Dendritic cell treated with granulocyte-macrophage colony-stimulating factor and Interleukin-4, amounts not matched to agents 40 ng/mL and 50 ng/mL, for 4 days (primary cell): Measurements from ENCODE around the gene EIF6.

Experiments used
- H3K27ac Mint-ChIP-seq: one replicate; pipeline ENCODE4 v1.8.0; 2022; ENCODE audit warnings: mild to moderate bottlenecking, mixed read lengths
- H3K27me3 Mint-ChIP-seq: one replicate; pipeline ENCODE4 v1.8.0; 2022; ENCODE audit warnings: mild to moderate bottlenecking, mixed read lengths
- H3K36me3 Mint-ChIP-seq: one replicate; pipeline ENCODE4 v1.8.0; 2022; ENCODE audit warnings: low read depth, mixed read lengths
- H3K4me1 Mint-ChIP-seq: one replicate; pipeline ENCODE4 v1.8.0; 2022; ENCODE audit warnings: low read depth, mixed read lengths
- H3K4me3 Mint-ChIP-seq: one replicate; pipeline ENCODE4 v1.8.0; 2022; ENCODE audit warnings: mild to moderate bottlenecking, moderate library complexity, mixed read lengths
- H3K9me3 Mint-ChIP-seq: one replicate; pipeline ENCODE4 v1.8.0; 2022; ENCODE audit warnings: mixed read lengths
- intact Hi-C: fragments of 100-400 bp; cut with micrococcal nuclease; formaldehyde crosslinking; loops from one replicate; pipeline ENCODE4 v1.15.0; 2022

Gene EIF6

GRCh38 chr20:35284992-35285805 lies 627 bp upstream of the EIF6 start:
- H3K4me3 Mint-ChIP-seq: peak overlapping the region; percentile 74
- intact Hi-C loops: no loop called here
- peaks cover 23% of the 10 kb centered on the region for H3K4me1 Mint-ChIP-seq
- H3K27me3 Mint-ChIP-seq: peaks cover 3% of the 10 kb centered on the region
- H3K9me3 Mint-ChIP-seq: no peaks in the 10 kb centered on the region
- H3K27ac Mint-ChIP-seq: peak overlapping the region; percentile 82
- H3K36me3 Mint-ChIP-seq: peaks cover 42% of the 10 kb centered on the region

- H3K27me3 Mint-ChIP-seq: peaks cover under 1% of the 10 kb centered on the region
- H3K9me3 Mint-ChIP-seq: no peaks in the 10 kb centered on the region
- H3K4me1 Mint-ChIP-seq: peaks cover 36% of the 10 kb centered on the region
- H3K27ac Mint-ChIP-seq: peak overlapping the region; percentile 82
- intact Hi-C loops: no loop called here
- peak overlapping the region; percentile 74 for H3K4me3 Mint-ChIP-seq
- peaks cover 58% of the 10 kb centered on the region for H3K36me3 Mint-ChIP-seq
Observed at GRCh38 chr20:35283441-35284266, 918 bp downstream of the EIF6 start.

- peaks cover 50% of the 10 kb centered on the region for H3K4me1 Mint-ChIP-seq
- no peak overlapping the region for H3K4me3 Mint-ChIP-seq
- intact Hi-C loops: no loop called here
- no peak overlapping the region for H3K27ac Mint-ChIP-seq
- H3K36me3 Mint-ChIP-seq: peaks cover 78% of the 10 kb centered on the region
- H3K9me3 Mint-ChIP-seq: no peaks in the 10 kb centered on the region
- no peaks in the 10 kb centered on the region for H3K27me3 Mint-ChIP-seq
Observed at GRCh38 chr20:35281506-35282101, 3.0 kb downstream of the EIF6 start.

GRCh38 chr20:35280523-35280922 lies 4.0 kb downstream of the EIF6 start:
- peak overlapping the region; percentile 94 for H3K27ac Mint-ChIP-seq
- no peak overlapping the region for H3K4me3 Mint-ChIP-seq
- H3K27me3 Mint-ChIP-seq: no peaks in the 10 kb centered on the region
- peaks cover 60% of the 10 kb centered on the region for H3K4me1 Mint-ChIP-seq
- no peaks in the 10 kb centered on the region for H3K9me3 Mint-ChIP-seq
- H3K36me3 Mint-ChIP-seq: peaks cover 89% of the 10 kb centered on the region
- intact Hi-C loops: no loop called here

- intact Hi-C loops: loop anchor here (5.0 kb wide), 1 partner anchor 187 kb away; the partner anchor contains the start of gene TRPC4AP
- no peak overlapping the region for H3K4me3 Mint-ChIP-seq
- peaks cover 59% of the 10 kb centered on the region for H3K4me1 Mint-ChIP-seq
- H3K27ac Mint-ChIP-seq: peak overlapping the region; percentile 94
- no peaks in the 10 kb centered on the region for H3K9me3 Mint-ChIP-seq
- no peaks in the 10 kb centered on the region for H3K27me3 Mint-ChIP-seq
- peaks cover 94% of the 10 kb centered on the region for H3K36me3 Mint-ChIP-seq
Observed at GRCh38 chr20:35279533-35280174, 4.9 kb downstream of the EIF6 start.

- H3K4me1 Mint-ChIP-seq: peaks cover 60% of the 10 kb centered on the region
- H3K9me3 Mint-ChIP-seq: no peaks in the 10 kb centered on the region
- intact Hi-C loops: loop anchor here (5.0 kb wide), 1 partner anchor 187 kb away; the partner anchor contains the start of gene TRPC4AP
- no peaks in the 10 kb centered on the region for H3K27me3 Mint-ChIP-seq
- peak overlapping the region; percentile 94 for H3K27ac Mint-ChIP-seq
- H3K36me3 Mint-ChIP-seq: peaks cover 94% of the 10 kb centered on the region
- no peak overlapping the region for H3K4me3 Mint-ChIP-seq
Observed at GRCh38 chr20:35279040-35279439, 5.5 kb downstream of the EIF6 start.

GRCh38 chr20:35277531-35278395 lies 6.8 kb downstream of the EIF6 start, which contains the start of gene MMP24OS:
TSS of gene MMP24OS (minus strand) at chr20:35278122. CDS start at chr20:35277929, 193 bp downstream.
- Mint-ChIP-seq H3K4me3 (peak within 1 kb of the TSS; percentile 100), H3K36me3 (peaks cover 99% of the 10 kb centered on the region), H3K4me1 (peaks cover 58% of the 10 kb centered on the region), H3K9me3 (no peaks in the 10 kb centered on the region), H3K27me3 (no peaks in the 10 kb centered on the region), H3K27ac (peak within 1 kb of the TSS; percentile 94)
- intact Hi-C loops: loop anchor here (5.0 kb wide), 1 partner anchor 185 kb away; the partner anchor contains the start of gene TRPC4AP

GRCh38 chr20:35277127-35277526 lies 7.4 kb downstream of the EIF6 start:
- peaks cover 56% of the 10 kb centered on the region for H3K4me1 Mint-ChIP-seq
- no peaks in the 10 kb centered on the region for H3K9me3 Mint-ChIP-seq
- peak overlapping the region; percentile 100 for H3K4me3 Mint-ChIP-seq
- intact Hi-C loops: loop anchor here (5.0 kb wide), 1 partner anchor 185 kb away; the partner anchor contains the start of gene TRPC4AP
- peak overlapping the region; percentile 94 for H3K27ac Mint-ChIP-seq
- H3K27me3 Mint-ChIP-seq: no peaks in the 10 kb centered on the region
- H3K36me3 Mint-ChIP-seq: peaks cover 100% of the 10 kb centered on the region

GRCh38 chr20:35276408-35276807 lies 8.2 kb downstream of the EIF6 start:
- H3K4me3 Mint-ChIP-seq: peak overlapping the region; percentile 100
- peaks cover 100% of the 10 kb centered on the region for H3K36me3 Mint-ChIP-seq
- intact Hi-C loops: loop anchor here (5.0 kb wide), 1 partner anchor 184 kb away; the partner anchor contains the start of gene TRPC4AP
- H3K27ac Mint-ChIP-seq: no peak overlapping the region
- H3K27me3 Mint-ChIP-seq: no peaks in the 10 kb centered on the region
- H3K4me1 Mint-ChIP-seq: peaks cover 54% of the 10 kb centered on the region
- no peaks in the 10 kb centered on the region for H3K9me3 Mint-ChIP-seq

GRCh38 chr20:35275741-35276251 lies 8.8 kb downstream of the EIF6 start:
- H3K27me3 Mint-ChIP-seq: no peaks in the 10 kb centered on the region
- no peak overlapping the region for H3K27ac Mint-ChIP-seq
- no peaks in the 10 kb centered on the region for H3K9me3 Mint-ChIP-seq
- H3K4me1 Mint-ChIP-seq: peaks cover 54% of the 10 kb centered on the region
- peaks cover 100% of the 10 kb centered on the region for H3K36me3 Mint-ChIP-seq
- no peak overlapping the region for H3K4me3 Mint-ChIP-seq
- intact Hi-C loops: loop anchor here (5.0 kb wide), 1 partner anchor 183 kb away; the partner anchor contains the start of gene TRPC4AP

- Mint-ChIP-seq H3K27me3 (no peaks in the 10 kb centered on the region), H3K36me3 (peaks cover 100% of the 10 kb centered on the region), H3K4me3 (no peak overlapping the region), H3K9me3 (no peaks in the 10 kb centered on the region), H3K4me1 (peaks cover 42% of the 10 kb centered on the region), H3K27ac (no peak overlapping the region)
- intact Hi-C loops: loop anchor here (5.0 kb wide), 1 partner anchor 182 kb away; the partner anchor contains the start of gene TRPC4AP
Observed at GRCh38 chr20:35274172-35275092, 10.1 kb downstream of the EIF6 start.
